Activated T-helper 2 cell treated with anti-CD3 and anti-CD28 coated beads, Interferon-gamma antibody, Interleukin-2, Interleukin-4, amounts not matched to agents 10 μg/mL and 5 μg/mL and 100 μg/mL, durations not matched to agents 14 hours and 24 hours and 36 hours (primary cell): Measurements from ENCODE around the gene DDX49. TPM values are rescaled to one million over a fixed set of nuclear protein-coding genes. Genes with fewer than 3 reads are reported as not detected.

Experiments
- DNase-seq: peaks from one replicate; pipeline ENCODE4 v3.0.0; 2021; ENCODE audit warnings: low spot score
- H3K27ac Mint-ChIP-seq: one replicate; pipeline ENCODE4 v1.8.0; 2021; ENCODE audit warnings: mixed read lengths
- H3K27me3 Mint-ChIP-seq: one replicate; pipeline ENCODE4 v1.8.0; 2021; ENCODE audit warnings: low read depth, mixed read lengths
- H3K36me3 Mint-ChIP-seq: one replicate; pipeline ENCODE4 v1.8.0; 2021; ENCODE audit warnings: low read depth, mixed read lengths
- H3K4me1 Mint-ChIP-seq: one replicate; pipeline ENCODE4 v1.8.0; 2021; ENCODE audit warnings: low read depth, mixed read lengths
- H3K4me3 Mint-ChIP-seq: one replicate; pipeline ENCODE4 v1.8.0; 2021; ENCODE audit warnings: low read depth, mild to moderate bottlenecking, moderate library complexity, mixed read lengths
- H3K9me3 Mint-ChIP-seq: one replicate; pipeline ENCODE4 v1.8.0; 2021; ENCODE audit warnings: mixed read lengths
- intact Hi-C: fragments of 100-400 bp; cut with micrococcal nuclease; formaldehyde crosslinking; loops from one replicate; pipeline ENCODE4 v1.15.1; 2023
- total RNA-seq: library from RNA; stranded (reverse); gene quantifications from 2 replicates; pipeline ENCODE4 v1.2.3, GENCODE V29; 2022

Gene DDX49
- total RNA-seq, 1 donor from 2014 or later: 77.5 TPM

DNA sequence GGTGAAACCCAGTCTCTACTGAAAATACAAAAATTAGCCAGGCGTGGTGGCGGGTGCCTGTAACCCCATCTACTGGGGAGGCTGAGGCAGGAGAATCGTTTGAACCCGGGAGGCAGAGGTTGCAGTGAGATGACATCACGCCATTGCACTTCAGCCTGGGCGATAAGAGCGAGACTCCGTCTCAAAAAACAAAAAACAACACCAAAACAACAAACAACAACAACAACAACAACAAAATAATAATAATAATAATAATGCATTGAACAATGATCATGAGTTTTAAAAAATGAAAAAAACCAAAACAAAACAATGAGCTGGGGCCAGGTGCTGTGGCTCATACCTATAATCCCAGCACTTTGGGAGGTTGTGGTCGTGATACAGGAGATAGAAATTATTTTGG, 44.6 kb downstream of the DDX49 start:
- intact Hi-C loops: no loop called here
- Mint-ChIP-seq H3K9me3 (no peaks in the 10 kb centered on the region), H3K36me3 (no peaks in the 10 kb centered on the region), H3K4me1 (peaks cover 1% of the 10 kb centered on the region), H3K27me3 (peaks cover 12% of the 10 kb centered on the region), H3K4me3 (no peak overlapping the region), H3K27ac (no peak overlapping the region)
- no peak for DNase-seq

DNA sequence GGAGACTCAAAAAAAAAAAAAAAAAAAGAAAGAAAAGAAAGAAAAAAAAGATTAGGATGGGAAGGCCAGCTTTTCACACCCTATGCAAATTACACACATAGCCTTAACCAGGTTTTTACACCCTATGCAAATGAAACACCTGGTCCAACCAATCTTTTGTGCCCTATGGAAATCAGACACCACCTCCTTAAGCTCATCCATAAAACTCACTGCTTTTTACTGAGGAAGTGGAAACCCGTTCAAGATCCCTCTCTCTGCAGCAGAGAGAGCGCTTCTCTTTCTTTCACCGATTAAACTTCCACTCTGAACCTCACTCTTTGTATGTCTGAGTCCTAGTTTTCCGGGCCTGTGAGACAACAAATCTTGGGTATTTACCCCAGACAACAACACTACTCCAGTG, 46.8 kb downstream of the DDX49 start:
- Mint-ChIP-seq H3K36me3 (no peaks in the 10 kb centered on the region), H3K4me1 (peaks cover 1% of the 10 kb centered on the region), H3K27me3 (peaks cover 10% of the 10 kb centered on the region), H3K9me3 (no peaks in the 10 kb centered on the region), H3K27ac (no peak overlapping the region), H3K4me3 (no peak overlapping the region)
- DNase-seq: no peak
- intact Hi-C loops: no loop called here

DNA sequence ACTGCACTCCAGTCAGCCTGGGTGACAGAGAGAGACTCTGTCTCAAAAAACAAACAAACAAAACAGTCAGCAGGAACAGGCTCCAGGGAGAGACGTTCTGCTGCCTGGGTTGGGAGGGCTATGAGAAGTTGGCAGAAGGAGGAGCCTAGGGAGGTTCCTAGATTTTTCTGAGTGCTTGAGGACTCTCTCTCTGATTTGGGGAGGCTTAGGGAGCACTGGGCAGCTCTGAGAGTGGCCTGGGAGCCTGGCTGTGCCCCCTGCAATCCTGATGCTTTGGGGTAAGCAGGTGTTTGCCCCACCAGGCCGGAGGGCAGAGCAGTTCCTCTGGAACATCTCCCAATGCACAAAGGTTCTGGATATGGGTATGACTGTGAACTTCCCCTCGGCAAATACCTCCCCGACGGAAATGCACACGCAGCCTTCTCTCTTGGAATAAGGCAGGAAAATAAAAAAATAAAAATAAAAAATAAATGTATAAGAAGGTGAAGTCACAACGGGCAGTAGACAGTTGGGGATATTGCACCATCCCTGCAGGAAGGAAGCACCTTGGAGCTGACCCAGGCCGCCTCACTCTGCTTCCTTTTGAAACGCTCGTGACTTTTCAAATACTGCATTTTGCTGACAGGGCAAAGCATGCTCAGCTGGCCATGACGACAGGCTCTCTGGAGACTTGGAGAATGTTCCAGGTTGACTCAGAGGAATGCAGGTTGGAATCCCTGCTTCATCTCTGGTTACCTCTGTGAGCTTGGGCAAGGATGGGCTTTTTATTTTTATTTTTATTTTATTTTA, 48.0 kb downstream of the DDX49 start:
- Mint-ChIP-seq H3K36me3 (no peaks in the 10 kb centered on the region), H3K27ac (no peak overlapping the region), H3K9me3 (no peaks in the 10 kb centered on the region), H3K4me1 (peaks cover 4% of the 10 kb centered on the region), H3K4me3 (no peak overlapping the region), H3K27me3 (peaks cover 2% of the 10 kb centered on the region)
- intact Hi-C loops: no loop called here
- no peak for DNase-seq

DNA sequence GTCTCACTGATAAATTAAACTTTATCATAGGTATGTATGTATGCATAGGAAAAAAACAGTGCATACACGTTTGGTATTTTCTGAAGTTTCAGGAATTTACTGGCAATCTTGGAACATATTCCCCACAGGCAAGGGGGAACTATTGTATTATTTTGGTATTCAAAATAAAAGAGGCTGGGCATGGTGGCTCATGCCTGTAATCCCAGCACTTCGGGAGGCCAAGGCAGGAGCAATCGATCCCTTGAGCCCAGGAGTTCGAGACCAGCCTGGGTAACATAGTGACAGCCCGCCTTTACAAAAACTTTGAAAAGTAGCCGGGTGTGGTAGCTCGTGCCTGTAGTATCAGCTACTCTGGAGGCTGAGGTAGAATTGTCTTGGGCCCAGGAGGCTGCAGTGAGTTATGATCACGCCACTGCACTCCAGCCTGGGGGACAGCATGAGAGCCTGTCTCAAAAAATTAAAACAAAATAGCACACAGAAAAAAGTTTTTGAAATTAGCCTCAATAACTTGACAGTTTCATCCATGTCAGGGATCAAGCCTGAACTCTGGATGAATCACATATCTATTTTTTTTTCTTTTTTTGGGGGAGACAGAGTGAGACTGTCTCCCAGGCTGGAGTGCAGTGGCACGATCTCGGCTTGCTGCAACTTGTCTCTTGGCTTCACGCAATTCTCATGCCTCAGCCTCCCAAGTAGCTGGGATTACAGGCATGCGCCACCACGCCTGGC, 50.6 kb downstream of the DDX49 start:
- intact Hi-C loops: no loop called here
- H3K4me3 Mint-ChIP-seq: no peak overlapping the region
- no peaks in the 10 kb centered on the region for H3K9me3 Mint-ChIP-seq
- no peak for DNase-seq
- H3K4me1 Mint-ChIP-seq: peaks cover 4% of the 10 kb centered on the region
- H3K27ac Mint-ChIP-seq: no peak overlapping the region
- no peaks in the 10 kb centered on the region for H3K36me3 Mint-ChIP-seq
- H3K27me3 Mint-ChIP-seq: no peaks in the 10 kb centered on the region

DNA sequence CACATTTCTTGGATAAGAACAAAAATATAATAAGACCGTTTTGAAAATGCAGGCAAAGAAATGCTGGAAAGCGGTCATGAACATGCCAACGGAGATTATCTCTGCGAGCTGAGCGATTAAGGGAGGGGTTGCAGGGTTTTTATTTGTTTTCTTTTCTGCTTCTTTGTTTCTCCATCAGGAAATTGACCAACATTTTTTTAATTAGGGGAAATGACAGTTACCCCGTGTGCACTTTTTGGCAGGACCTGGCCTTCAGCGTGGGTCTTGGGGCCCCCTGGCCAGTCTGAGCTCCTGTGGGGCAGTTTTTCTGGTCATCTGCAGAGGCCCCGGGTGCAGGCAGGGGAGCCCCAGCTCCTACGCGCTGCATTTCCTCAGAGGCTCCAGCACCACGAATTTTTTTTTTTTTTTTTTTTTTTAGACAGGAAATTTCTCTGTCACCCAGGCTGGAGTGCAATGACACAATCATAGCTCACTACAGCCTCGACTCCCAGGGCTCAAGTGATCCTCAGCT, 52.8 kb downstream of the DDX49 start:
- H3K27ac Mint-ChIP-seq: no peak overlapping the region
- no peak overlapping the region for H3K4me3 Mint-ChIP-seq
- no peaks in the 10 kb centered on the region for H3K27me3 Mint-ChIP-seq
- no peak for DNase-seq
- H3K4me1 Mint-ChIP-seq: peaks cover 3% of the 10 kb centered on the region
- H3K9me3 Mint-ChIP-seq: no peaks in the 10 kb centered on the region
- intact Hi-C loops: no loop called here
- no peaks in the 10 kb centered on the region for H3K36me3 Mint-ChIP-seq

DNA sequence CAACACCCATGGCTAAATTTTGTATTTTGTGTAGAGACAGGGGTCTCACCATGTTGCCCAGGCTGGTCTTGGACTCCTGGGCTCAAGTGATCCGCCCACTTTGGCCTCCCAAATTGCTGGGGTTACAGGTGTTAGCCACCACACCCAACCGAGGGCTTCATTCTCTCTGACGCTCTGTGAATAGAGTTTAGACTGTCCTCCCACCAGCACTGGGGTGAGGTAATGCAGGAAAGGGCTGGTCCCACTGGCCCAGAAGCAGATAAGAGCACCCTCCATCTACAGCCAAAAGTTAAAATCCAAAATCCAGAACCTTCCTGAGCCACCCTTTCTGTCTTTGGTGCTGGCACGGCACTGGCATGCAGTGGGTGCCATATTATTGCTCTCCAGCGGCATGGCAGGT, 53.3 kb downstream of the DDX49 start:
- no peak for DNase-seq
- Mint-ChIP-seq H3K4me3 (no peak overlapping the region), H3K27ac (no peak overlapping the region), H3K4me1 (peaks cover 3% of the 10 kb centered on the region), H3K27me3 (no peaks in the 10 kb centered on the region), H3K9me3 (no peaks in the 10 kb centered on the region), H3K36me3 (no peaks in the 10 kb centered on the region)
- intact Hi-C loops: no loop called here

DNA sequence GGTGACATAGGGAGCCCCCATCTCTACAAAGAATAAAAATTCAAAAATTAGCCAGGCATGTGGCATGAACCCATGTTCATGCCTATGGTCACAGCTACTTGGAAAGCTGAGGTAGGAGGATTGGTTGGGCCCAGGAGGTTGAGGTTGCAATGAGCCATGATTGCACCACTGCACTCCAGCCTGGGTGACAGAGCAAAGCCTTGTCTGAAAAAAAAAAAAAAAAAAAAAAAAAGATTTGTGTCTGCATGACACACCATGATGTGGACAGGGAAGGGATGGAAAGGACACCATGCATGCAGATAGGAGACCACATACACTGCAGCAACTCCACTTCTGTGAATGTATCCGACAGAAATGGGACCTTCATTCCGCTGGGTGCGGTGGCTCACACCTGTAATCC, 55.5 kb downstream of the DDX49 start:
- DNase-seq: no peak
- Mint-ChIP-seq H3K27ac (no peak overlapping the region), H3K4me1 (peaks cover 3% of the 10 kb centered on the region), H3K9me3 (no peaks in the 10 kb centered on the region), H3K4me3 (no peak overlapping the region), H3K36me3 (no peaks in the 10 kb centered on the region), H3K27me3 (no peaks in the 10 kb centered on the region)
- intact Hi-C loops: no loop called here

DNA sequence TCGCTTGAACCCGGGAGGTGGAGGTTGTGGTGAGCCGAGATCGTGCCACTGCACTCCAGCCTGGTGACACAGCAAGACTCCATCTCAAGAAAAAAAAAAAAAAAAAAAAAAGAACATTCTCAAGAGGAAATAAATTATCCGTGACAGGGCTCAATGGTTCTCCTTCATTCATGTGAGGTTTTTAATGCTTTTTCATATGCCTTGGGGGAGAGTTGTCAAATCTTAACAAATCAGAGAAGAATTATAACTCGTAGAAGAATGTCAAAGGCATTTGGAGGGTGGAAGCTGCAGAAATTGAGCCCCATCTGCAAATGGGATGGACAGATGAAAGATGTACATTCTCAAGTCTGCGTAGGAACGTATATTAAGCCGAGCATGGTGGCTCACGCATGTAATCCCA, 56.4 kb downstream of the DDX49 start:
- Mint-ChIP-seq H3K36me3 (no peaks in the 10 kb centered on the region), H3K4me1 (peaks cover 3% of the 10 kb centered on the region), H3K4me3 (no peak overlapping the region), H3K27ac (no peak overlapping the region), H3K27me3 (no peaks in the 10 kb centered on the region), H3K9me3 (no peaks in the 10 kb centered on the region)
- no peak for DNase-seq
- intact Hi-C loops: no loop called here

Other genes starting within 250 kb of the DDX49 start
- gene CRTC1, start 236.0 kb upstream of the DDX49 start, total RNA-seq: 6.4 and 7.0 TPM in 2 replicates
- not detected in 2 replicates for gene COMP, start 128.4 kb upstream of the DDX49 start, total RNA-seq
- 99.5 and 110 TPM in 2 replicates for gene UPF1, start 87.8 kb upstream of the DDX49 start, total RNA-seq
- 0.09 and 0.18 TPM in 2 replicates for gene CERS1, start 23.6 kb upstream of the DDX49 start, total RNA-seq
- 231 and 240 TPM in 2 replicates for gene COPE, start 328 bp upstream of the DDX49 start, total RNA-seq
- gene HOMER3, start 21.5 kb downstream of the DDX49 start, total RNA-seq: 3.6 and 4.4 TPM in 2 replicates
- gene SUGP2, start 113.8 kb downstream of the DDX49 start, total RNA-seq: 129 and 140 TPM in 2 replicates
- gene ARMC6, start 113.9 kb downstream of the DDX49 start, total RNA-seq: 44.9 and 53.9 TPM in 2 replicates
- 9.1 and 9.2 TPM in 2 replicates for gene SLC25A42, start 144.3 kb downstream of the DDX49 start, total RNA-seq
- gene TMEM161A, start 218.8 kb downstream of the DDX49 start, total RNA-seq: 41.4 TPM in 2 replicates